Uterus (tissue), 2 donors: ENCODE data around the gene APPL1.

Experiments used
- POLR2A ChIP-seq, 2 donors: fragments of 450-650 bp; IDR thresholded peaks; one replicate each; pipeline ENCODE4 v1.6.1; 2016; ENCODE audit warnings: antibody characterized with exemption in 2 of 2, mild to moderate bottlenecking in 1 of 2, moderate library complexity in 1 of 2
- TF ChIP-seq, protein P1 (sequence below), 4 experiments: fragments of 200-600 bp in 2 of 4; fragments of 450-650 bp in 2 of 4; sonication (generic) in 2 of 4; IDR thresholded peaks; one replicate each; pipeline ENCODE4 v1.5.1; 2016 to 2019; ENCODE audit warnings: antibody characterized with exemption in 4 of 4, mild to moderate bottlenecking in 2 of 4, moderate library complexity in 1 of 4

DNA sequence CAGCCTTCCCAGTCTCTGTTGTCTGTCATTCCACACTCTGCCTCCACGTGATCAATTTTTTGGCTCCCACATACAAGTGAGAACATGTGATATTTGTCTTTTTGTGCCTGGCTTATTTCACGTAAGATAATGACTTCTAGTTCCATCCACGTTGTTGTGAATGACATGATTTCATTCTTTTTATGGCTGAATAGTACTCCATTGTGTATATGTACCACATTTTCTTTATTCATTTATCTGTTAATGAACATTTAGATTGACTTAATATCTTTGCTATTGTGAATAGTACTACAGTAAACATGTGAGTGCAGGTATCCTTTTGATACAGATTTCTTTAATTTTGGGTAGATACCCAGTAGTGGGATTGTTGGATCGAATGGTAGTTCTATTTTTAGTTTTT, 33.6 kb downstream of the APPL1 start:
- TF ChIP-seq, protein P1, sequence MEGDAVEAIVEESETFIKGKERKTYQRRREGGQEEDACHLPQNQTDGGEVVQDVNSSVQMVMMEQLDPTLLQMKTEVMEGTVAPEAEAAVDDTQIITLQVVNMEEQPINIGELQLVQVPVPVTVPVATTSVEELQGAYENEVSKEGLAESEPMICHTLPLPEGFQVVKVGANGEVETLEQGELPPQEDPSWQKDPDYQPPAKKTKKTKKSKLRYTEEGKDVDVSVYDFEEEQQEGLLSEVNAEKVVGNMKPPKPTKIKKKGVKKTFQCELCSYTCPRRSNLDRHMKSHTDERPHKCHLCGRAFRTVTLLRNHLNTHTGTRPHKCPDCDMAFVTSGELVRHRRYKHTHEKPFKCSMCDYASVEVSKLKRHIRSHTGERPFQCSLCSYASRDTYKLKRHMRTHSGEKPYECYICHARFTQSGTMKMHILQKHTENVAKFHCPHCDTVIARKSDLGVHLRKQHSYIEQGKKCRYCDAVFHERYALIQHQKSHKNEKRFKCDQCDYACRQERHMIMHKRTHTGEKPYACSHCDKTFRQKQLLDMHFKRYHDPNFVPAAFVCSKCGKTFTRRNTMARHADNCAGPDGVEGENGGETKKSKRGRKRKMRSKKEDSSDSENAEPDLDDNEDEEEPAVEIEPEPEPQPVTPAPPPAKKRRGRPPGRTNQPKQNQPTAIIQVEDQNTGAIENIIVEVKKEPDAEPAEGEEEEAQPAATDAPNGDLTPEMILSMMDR (IDR thresholded peaks at IDR 0.05) = no peak
- no peak for TF ChIP-seq POLR2A (IDR thresholded peaks at IDR 0.05)
